SK-N-SH (cell line): Measurements from ENCODE around the gene FAM181A. TPM values are rescaled to one million over a fixed set of nuclear protein-coding genes. Genes with fewer than 3 reads are reported as not detected.

Experiments
- CTCF ChIA-PET: fragments of 300-600, 350-600 bp; formaldehyde crosslinking; extraction: SDS; loops from one replicate; lab custom pipeline; 2021; lab: Yijun Ruan, JAX
- POLR2A ChIA-PET: fragments of 350-600 bp; sonication (Branson Sonifier 250); formaldehyde crosslinking; extraction: SDS; loops from one replicate; lab custom pipeline; 2020; ENCODE audit warnings: antibody characterized with exemption, inconsistent platforms; lab: Yijun Ruan, JAX
- DNase-seq: peaks from one replicate; pipeline ENCODE4 v3.0.0; 2012
- H2AFZ ChIP-seq: fragments of 200-600 bp; sonication (generic); 2 replicates; pipeline ENCODE4 v1.8.1; 2016; ENCODE audit warnings: antibody characterized with exemption, mild to moderate bottlenecking, low read depth
- H3F3A ChIP-seq: fragments of 200-600 bp; sonication (generic); replicated peaks from 2 replicates; pipeline ENCODE3; 2016; ENCODE audit warnings: antibody characterized with exemption, mild to moderate bottlenecking; ENCODE audit not compliant: insufficient read depth
- H3K27ac ChIP-seq, 2 experiments: fragments of 200-500 bp in 1 of 2; fragments of 200-600 bp in 1 of 2; sonication (Bioruptor generic) in 1 of 2; sonication (generic), shearing (Covaris generic) in 1 of 2; 2 replicates each; pipeline versions ENCODE4 v1.5.1 to v1.6.1; 2014 to 2016; ENCODE audit warnings: low read depth in 2 of 2, inconsistent platforms in 1 of 2, low read length in 1 of 2, mild to moderate bottlenecking in 1 of 2, mixed read lengths in 1 of 2
- H3K27me3 ChIP-seq: fragments of 200-600 bp; sonication (generic), shearing (Covaris generic); 2 replicates; pipeline ENCODE4 v1.6.1; 2016; ENCODE audit warnings: mixed run types; ENCODE audit not compliant: insufficient read depth
- H3K36me3 ChIP-seq, 2 experiments: fragments of 200-500 bp in 1 of 2; fragments of 200-600 bp in 1 of 2; sonication (Bioruptor generic) in 1 of 2; sonication (generic) in 1 of 2; replicated peaks in 1 of 2; 2 replicates each; pipeline versions ENCODE3 to v1.5.1; 2014 to 2016; ENCODE audit warnings: low read length in 1 of 2, mild to moderate bottlenecking in 1 of 2; ENCODE audit not compliant: insufficient read depth in 2 of 2, control insufficient read depth in 1 of 2
- H3K4me1 ChIP-seq, 2 experiments: fragments of 200-500 bp in 1 of 2; fragments of 200-600 bp in 1 of 2; sonication (Bioruptor generic) in 1 of 2; sonication (generic), shearing (Covaris generic) in 1 of 2; 2 replicates each; pipeline versions ENCODE4 v1.5.1 to v1.6.1; 2014 to 2016; ENCODE audit warnings: low read depth in 1 of 2, low read length in 1 of 2, mixed run types in 1 of 2; ENCODE audit not compliant: insufficient read depth in 2 of 2, control insufficient read depth in 1 of 2
- H3K4me2 ChIP-seq: fragments of 200-600 bp; sonication (generic), shearing (Covaris generic); 2 replicates; pipeline ENCODE4 v1.6.1; 2017; ENCODE audit warnings: mixed run types
- H3K4me3 ChIP-seq, 2 experiments: fragments of 200-500 bp in 1 of 2; fragments of 200-600 bp in 1 of 2; sonication (Bioruptor generic) in 1 of 2; sonication (generic), shearing (Covaris generic) in 1 of 2; 2 replicates each; pipeline versions ENCODE4 v1.5.1 to v1.8.1; 2014 to 2016; ENCODE audit warnings: low read depth in 2 of 2, inconsistent platforms in 1 of 2, low read length in 1 of 2, mild to moderate bottlenecking in 1 of 2, mixed read lengths in 1 of 2, moderate library complexity in 1 of 2
- H3K79me2 ChIP-seq: fragments of 200-600 bp; sonication (generic); 2 replicates; pipeline ENCODE4 v1.8.1; 2017; ENCODE audit warnings: mild to moderate bottlenecking; ENCODE audit not compliant: insufficient read depth
- H3K9ac ChIP-seq: fragments of 200-600 bp; sonication (generic); 2 replicates; pipeline ENCODE4 v1.6.1; 2017; ENCODE audit warnings: mixed run types
- H3K9me2 ChIP-seq: fragments of 200-600 bp; sonication (generic); 2 replicates; pipeline ENCODE4 v1.6.1; 2017; ENCODE audit warnings: mixed run types
- H3K9me3 ChIP-seq: fragments of 200-600 bp; sonication (generic); 2 replicates; pipeline ENCODE4 v1.6.1; 2017; ENCODE audit warnings: mixed run types, mild to moderate bottlenecking, moderate library complexity
- H4K20me1 ChIP-seq: fragments of 200-600 bp; sonication (generic); 2 replicates; pipeline ENCODE4 v1.6.1; 2017; ENCODE audit warnings: mild to moderate bottlenecking, mixed run types; ENCODE audit not compliant: insufficient read depth
- CHD2 ChIP-seq: fragments of 150-350 bp; IDR thresholded peaks from 2 replicates; pipeline ENCODE4 v1.6.1; 2018; ENCODE audit warnings: low read length; ENCODE audit not compliant: partially characterized antibody
- EP300 ChIP-seq, 2 experiments: IDR thresholded peaks; 2 replicates each; pipeline versions ENCODE4 v1.4.0 to v1.6.1; 2012; ENCODE audit warnings: borderline replicate concordance in 1 of 2, low read depth in 1 of 2, low read length in 1 of 2
- EZH2phosphoT487 ChIP-seq: fragments of 200-600 bp; sonication (generic); IDR thresholded peaks from 2 replicates; pipeline ENCODE4 v1.6.1; 2017; ENCODE audit warnings: low read depth, mixed run types, mild to moderate bottlenecking, antibody characterized with exemption, moderate library complexity, borderline replicate concordance
- GABPA ChIP-seq: IDR thresholded peaks from 2 replicates; pipeline ENCODE4 v1.4.0; 2012; ENCODE audit warnings: low read depth, mild to moderate bottlenecking
- JUND ChIP-seq: IDR thresholded peaks from 2 replicates; pipeline ENCODE4 v1.4.0; 2012
- MEF2A ChIP-seq: IDR thresholded peaks from 2 replicates; pipeline ENCODE4 v1.4.0; 2012; ENCODE audit warnings: low read depth, borderline replicate concordance
- MXI1 ChIP-seq: IDR thresholded peaks from 2 replicates; pipeline ENCODE4 v1.6.1; 2012; ENCODE audit warnings: mild to moderate bottlenecking, low read depth, low read length, improper control_type of control experiment
- NFIC ChIP-seq: IDR thresholded peaks from 2 replicates; pipeline ENCODE4 v1.4.0; 2012; ENCODE audit warnings: borderline replicate concordance
- POLR2AphosphoS5 ChIP-seq: IDR thresholded peaks from 2 replicates; pipeline ENCODE4 v1.6.1; 2012; ENCODE audit warnings: low read depth, low read length
- RFX5 ChIP-seq: IDR thresholded peaks from 2 replicates; pipeline ENCODE4 v1.6.1; 2012; ENCODE audit warnings: mild to moderate bottlenecking, improper control_type of control experiment, low read length
- SIN3A ChIP-seq: IDR thresholded peaks from 2 replicates; pipeline ENCODE4 v1.6.1; 2012; ENCODE audit warnings: low read depth, mild to moderate bottlenecking, low read length, moderate library complexity, borderline replicate concordance
- SMC3 ChIP-seq: IDR thresholded peaks from 2 replicates; pipeline ENCODE4 v1.6.1; 2012; ENCODE audit warnings: low read depth, low read length, improper control_type of control experiment
- TAF1 ChIP-seq: IDR thresholded peaks from 2 replicates; pipeline ENCODE4 v1.6.1; 2012; ENCODE audit warnings: low read depth, mild to moderate bottlenecking, low read length, moderate library complexity, borderline replicate concordance
- TEAD4 ChIP-seq: IDR thresholded peaks from 2 replicates; pipeline ENCODE4 v1.4.0; 2012; ENCODE audit warnings: mild to moderate bottlenecking, borderline replicate concordance; ENCODE audit not compliant: insufficient read depth
- WGBS: methylation state at CpG from one replicate; pipeline ENCODE4 v1.1.6; 2017; ENCODE audit warnings: low lambda C conversion rate; 5-methylcytosine and 5-hydroxymethylcytosine counted together
- polyA plus RNA-seq, 3 experiments: library from polyadenylated mRNA; depleted of rRNA; stranded (reverse); fragments of >200 nt; gene quantifications; 2 replicates each; pipeline ENCODE4 v1.2.3, GENCODE V29; 2012
- TF ChIP-seq, protein P1 (sequence below): IDR thresholded peaks from 2 replicates; pipeline ENCODE4 v1.6.1; 2012; ENCODE audit warnings: mild to moderate bottlenecking, low read depth, low read length, moderate library complexity
- TF ChIP-seq, protein P2 (sequence below): IDR thresholded peaks from 2 replicates; pipeline ENCODE4 v1.4.0; 2012; ENCODE audit warnings: low read depth
- TF ChIP-seq, protein P3 (sequence below): IDR thresholded peaks from 2 replicates; pipeline ENCODE4; 2012
- TF ChIP-seq, protein P4 (sequence below): IDR thresholded peaks from 2 replicates; pipeline ENCODE4 v1.4.0; 2012; ENCODE audit warnings: low read depth, borderline replicate concordance

The FAM181A gene
- polyA plus RNA-seq, 1 of the 3 experiments (the other 2 are of a cell fraction) = not detected

DNA sequence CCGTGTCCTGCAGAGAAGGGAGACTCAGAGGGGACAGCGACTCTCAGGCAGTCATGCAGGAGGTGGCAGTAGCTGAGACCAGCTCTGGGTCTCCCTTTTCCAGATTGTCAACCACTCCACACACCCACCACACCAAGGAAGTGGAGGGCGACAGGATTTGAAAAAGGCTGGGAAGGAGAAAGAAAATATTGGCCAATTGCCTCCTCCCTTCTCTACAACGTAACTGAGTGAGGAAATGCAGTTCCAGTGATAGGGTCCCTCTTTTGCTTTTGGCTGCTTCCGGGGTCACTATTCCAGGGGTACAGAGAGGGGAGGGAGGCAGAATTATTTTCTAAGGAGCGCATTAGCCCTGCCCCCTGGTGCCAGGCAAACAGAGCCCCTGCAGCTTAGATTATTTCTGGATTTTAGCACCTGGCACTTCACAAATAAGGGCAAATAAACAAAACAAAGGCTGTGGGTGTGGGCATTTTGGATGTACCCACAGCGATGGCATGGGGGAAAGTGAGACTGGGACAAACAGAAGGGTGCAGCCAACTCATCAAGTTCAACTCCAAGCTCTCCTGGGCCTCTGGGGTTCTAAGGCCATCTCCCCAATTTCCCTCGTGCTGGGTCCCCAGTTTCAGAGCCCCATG is 28.8 kb downstream of the FAM181A start (continued):
- TF ChIP-seq, protein P1, sequence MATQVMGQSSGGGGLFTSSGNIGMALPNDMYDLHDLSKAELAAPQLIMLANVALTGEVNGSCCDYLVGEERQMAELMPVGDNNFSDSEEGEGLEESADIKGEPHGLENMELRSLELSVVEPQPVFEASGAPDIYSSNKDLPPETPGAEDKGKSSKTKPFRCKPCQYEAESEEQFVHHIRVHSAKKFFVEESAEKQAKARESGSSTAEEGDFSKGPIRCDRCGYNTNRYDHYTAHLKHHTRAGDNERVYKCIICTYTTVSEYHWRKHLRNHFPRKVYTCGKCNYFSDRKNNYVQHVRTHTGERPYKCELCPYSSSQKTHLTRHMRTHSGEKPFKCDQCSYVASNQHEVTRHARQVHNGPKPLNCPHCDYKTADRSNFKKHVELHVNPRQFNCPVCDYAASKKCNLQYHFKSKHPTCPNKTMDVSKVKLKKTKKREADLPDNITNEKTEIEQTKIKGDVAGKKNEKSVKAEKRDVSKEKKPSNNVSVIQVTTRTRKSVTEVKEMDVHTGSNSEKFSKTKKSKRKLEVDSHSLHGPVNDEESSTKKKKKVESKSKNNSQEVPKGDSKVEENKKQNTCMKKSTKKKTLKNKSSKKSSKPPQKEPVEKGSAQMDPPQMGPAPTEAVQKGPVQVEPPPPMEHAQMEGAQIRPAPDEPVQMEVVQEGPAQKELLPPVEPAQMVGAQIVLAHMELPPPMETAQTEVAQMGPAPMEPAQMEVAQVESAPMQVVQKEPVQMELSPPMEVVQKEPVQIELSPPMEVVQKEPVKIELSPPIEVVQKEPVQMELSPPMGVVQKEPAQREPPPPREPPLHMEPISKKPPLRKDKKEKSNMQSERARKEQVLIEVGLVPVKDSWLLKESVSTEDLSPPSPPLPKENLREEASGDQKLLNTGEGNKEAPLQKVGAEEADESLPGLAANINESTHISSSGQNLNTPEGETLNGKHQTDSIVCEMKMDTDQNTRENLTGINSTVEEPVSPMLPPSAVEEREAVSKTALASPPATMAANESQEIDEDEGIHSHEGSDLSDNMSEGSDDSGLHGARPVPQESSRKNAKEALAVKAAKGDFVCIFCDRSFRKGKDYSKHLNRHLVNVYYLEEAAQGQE = no peak
- TF ChIP-seq TAF1 (no peak), POLR2AphosphoS5 (no peak), MXI1 (no peak), MEF2A (no peak)
- TF ChIP-seq, all 33 proteins: peak for 0

DNA sequence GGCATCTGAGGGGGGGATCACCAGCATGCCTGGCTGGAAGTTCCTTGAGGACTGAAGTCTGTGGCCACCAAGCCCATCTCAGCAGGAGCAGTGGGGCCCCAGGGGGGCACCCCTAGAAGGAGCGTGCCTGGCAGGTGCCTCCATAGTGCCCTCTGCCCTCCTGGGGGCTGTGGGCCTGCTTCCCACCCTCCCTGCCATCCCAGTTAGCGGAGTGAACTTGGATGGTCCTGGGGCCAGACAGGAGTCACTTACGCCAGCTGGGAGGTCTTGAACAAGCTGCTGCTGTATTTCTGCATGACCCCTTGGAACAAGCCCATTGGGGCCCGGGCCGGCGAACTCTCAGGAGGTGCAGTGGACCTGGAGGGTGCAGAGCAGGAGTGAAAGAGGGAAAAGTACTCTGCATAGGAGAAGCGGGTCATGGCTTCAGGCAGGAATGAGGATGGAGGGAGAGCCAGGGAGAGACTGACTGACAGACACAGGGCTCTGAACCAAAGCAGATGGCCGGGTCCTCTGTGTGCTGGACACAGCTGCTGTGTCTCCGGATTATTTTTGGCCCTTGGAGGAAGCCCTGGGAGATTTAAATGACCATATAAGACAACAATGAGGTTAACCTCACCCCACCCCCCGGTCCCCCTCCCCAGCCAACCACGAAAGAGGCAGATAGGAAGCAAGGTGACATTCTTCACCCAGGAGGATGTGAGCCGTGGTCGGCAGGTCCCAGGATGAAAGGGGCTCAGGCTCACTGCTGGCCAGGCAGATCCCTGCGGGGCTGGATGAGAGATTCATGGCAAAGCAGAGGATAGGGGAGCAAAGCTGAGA is 29.6 kb downstream of the FAM181A start:
- 89% methylated on average over 13 of the region's 14 CpGs for WGBS
- H3K4me2 ChIP-seq = no peak overlapping the region
- no peaks in the 10 kb centered on the region for H3K36me3 ChIP-seq
- peaks cover 3 to 16% of the 10 kb centered on the region in 2 experiments; a peak in 2 of 4 replicates for H3K4me1 ChIP-seq
- TF ChIP-seq, protein P1 = no peak
- TF ChIP-seq RFX5 (no peak), GABPA (no peak), SMC3 (no peak), TEAD4 (no peak), NFIC (no peak), SIN3A (no peak), POLR2AphosphoS5 (no peak), EZH2phosphoT487 (no peak), EP300 (IDR thresholded peaks at IDR 0.05; ENCODE audit: borderline replicate concordance in 1 of 2, low read depth in 1 of 2, low read length in 1 of 2) (no peak), JUND (no peak), CHD2 (no peak)
- TF ChIP-seq, protein P2, sequence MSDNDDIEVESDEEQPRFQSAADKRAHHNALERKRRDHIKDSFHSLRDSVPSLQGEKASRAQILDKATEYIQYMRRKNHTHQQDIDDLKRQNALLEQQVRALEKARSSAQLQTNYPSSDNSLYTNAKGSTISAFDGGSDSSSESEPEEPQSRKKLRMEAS = no peak
- TF ChIP-seq, protein P3, sequence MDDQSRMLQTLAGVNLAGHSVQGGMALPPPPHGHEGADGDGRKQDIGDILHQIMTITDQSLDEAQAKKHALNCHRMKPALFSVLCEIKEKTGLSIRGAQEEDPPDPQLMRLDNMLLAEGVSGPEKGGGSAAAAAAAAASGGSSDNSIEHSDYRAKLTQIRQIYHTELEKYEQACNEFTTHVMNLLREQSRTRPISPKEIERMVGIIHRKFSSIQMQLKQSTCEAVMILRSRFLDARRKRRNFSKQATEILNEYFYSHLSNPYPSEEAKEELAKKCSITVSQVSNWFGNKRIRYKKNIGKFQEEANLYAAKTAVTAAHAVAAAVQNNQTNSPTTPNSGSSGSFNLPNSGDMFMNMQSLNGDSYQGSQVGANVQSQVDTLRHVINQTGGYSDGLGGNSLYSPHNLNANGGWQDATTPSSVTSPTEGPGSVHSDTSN = no peak
- TF ChIP-seq, protein P4, sequence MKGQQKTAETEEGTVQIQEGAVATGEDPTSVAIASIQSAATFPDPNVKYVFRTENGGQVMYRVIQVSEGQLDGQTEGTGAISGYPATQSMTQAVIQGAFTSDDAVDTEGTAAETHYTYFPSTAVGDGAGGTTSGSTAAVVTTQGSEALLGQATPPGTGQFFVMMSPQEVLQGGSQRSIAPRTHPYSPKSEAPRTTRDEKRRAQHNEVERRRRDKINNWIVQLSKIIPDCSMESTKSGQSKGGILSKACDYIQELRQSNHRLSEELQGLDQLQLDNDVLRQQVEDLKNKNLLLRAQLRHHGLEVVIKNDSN = no peak
- H3K79me2 ChIP-seq = no peaks in the 10 kb centered on the region
- no peaks in the 10 kb centered on the region for H3K9me3 ChIP-seq
- POLR2A ChIA-PET = no interaction called here
- peaks cover 14% of the 10 kb centered on the region for H3F3A ChIP-seq
- H3K9me2 ChIP-seq = no peaks in the 10 kb centered on the region
- H3K9ac ChIP-seq = no peak overlapping the region
- DNase-seq = no peak
- H3K27ac ChIP-seq = no peak overlapping the region
- H4K20me1 ChIP-seq = no peaks in the 10 kb centered on the region
- H2AFZ ChIP-seq = no peak overlapping the region
- CTCF ChIA-PET = interaction anchor here (0.6 to 5.2 kb wide), 4 partner anchors 14 to 21 kb away, joined by 3 to 28 read pairs (median 3); no protein-coding TSS in a partner anchor
- H3K27me3 ChIP-seq = no peaks in the 10 kb centered on the region
- no peak overlapping the region for H3K4me3 ChIP-seq
